ES-I3 (cell line): ENCODE measurements around the gene PC.

Experiments used
- H3K36me3 ChIP-seq: 2 replicates; pipeline ENCODE4 v1.6.1; 2013; ENCODE audit warnings: mild to moderate bottlenecking, low read length, control low read depth, moderate library complexity; ENCODE audit not compliant: insufficient read depth
- H3K4me1 ChIP-seq: 2 replicates; pipeline ENCODE4 v1.6.1; 2013; ENCODE audit warnings: mild to moderate bottlenecking, control low read depth, low read length; ENCODE audit not compliant: insufficient read depth
- H3K9ac ChIP-seq: 2 replicates; pipeline ENCODE4 v1.6.1; 2013; ENCODE audit warnings: low read depth, mild to moderate bottlenecking, low read length, moderate library complexity
- H3K9me3 ChIP-seq: 2 replicates; pipeline ENCODE4 v1.6.1; 2013; ENCODE audit warnings: mild to moderate bottlenecking, low read length, moderate library complexity; ENCODE audit not compliant: control insufficient read depth, insufficient read depth

The PC gene

GRCh38 chr11:66854231-66854661, 103.9 kb downstream of the PC start:
- no peaks in the 10 kb centered on the region for H3K36me3 ChIP-seq
- no peaks in the 10 kb centered on the region; the same call in 1 of the 2 replicates for H3K4me1 ChIP-seq
- H3K9ac ChIP-seq = no peak overlapping the region
- no peaks in the 10 kb centered on the region for H3K9me3 ChIP-seq

- Histone ChIP-seq H3K9me3 (no peaks in the 10 kb centered on the region), H3K9ac (no peak overlapping the region), H3K36me3 (no peaks in the 10 kb centered on the region), H3K4me1 (no peaks in the 10 kb centered on the region; the same call in 1 of the 2 replicates)
Measured at GRCh38 chr11:66853242-66854229, 104.6 kb downstream of the PC start.

- Histone ChIP-seq H3K9ac (no peak overlapping the region), H3K36me3 (no peaks in the 10 kb centered on the region; the same call in 1 of the 2 replicates), H3K9me3 (no peaks in the 10 kb centered on the region), H3K4me1 (no peaks in the 10 kb centered on the region; the same call in 1 of the 2 replicates)
Measured at GRCh38 chr11:66852466-66853241, 105.5 kb downstream of the PC start.

DNA sequence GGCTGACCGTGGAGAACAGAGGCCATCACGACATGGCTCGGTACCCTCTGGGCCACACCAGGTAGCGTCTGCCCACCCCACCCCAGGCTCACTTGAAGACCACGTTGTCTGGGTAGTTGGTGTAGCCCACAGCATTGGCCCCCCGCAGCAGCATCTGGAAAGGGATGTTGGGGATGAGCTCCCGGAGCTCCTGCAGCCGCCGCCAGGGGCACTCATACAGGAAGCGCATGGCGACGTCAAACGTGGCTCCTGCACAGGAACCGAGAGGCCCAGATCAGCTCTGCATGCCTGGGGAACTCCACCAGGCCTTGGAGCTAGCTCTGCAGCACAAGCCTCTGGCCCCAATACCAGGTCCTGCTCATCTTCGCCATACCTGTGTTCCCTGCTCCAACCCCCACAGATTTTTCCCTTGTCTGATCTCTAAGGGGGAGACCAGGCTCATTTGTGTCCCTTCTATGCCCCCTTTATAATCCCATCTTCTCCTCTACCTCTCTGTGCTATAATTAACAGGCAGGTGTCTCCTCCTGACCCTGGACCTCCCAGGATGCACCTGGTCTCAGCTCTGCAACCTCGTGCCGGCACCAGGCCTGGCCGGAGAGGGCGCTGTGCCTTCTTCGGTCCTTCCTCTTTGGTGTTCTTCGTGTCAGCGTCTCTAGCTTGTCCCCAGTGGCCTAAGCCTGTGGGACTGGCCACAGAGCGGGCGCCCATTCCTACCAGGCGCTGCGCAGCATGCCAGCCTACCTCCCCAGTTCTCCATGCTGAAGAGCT, 106.3 kb downstream of the PC start:
- Histone ChIP-seq H3K4me1 (no peaks in the 10 kb centered on the region; the same call in 1 of the 2 replicates), H3K36me3 (no peaks in the 10 kb centered on the region; the same call in 1 of the 2 replicates), H3K9me3 (no peaks in the 10 kb centered on the region), H3K9ac (no peak overlapping the region)

GRCh38 chr11:66851239-66851596, 107.0 kb downstream of the PC start:
- H3K9me3 ChIP-seq = no peaks in the 10 kb centered on the region

GRCh38 chr11:66850588-66851238, 107.5 kb downstream of the PC start:
- H3K9me3 ChIP-seq = no peaks in the 10 kb centered on the region
- H3K36me3 ChIP-seq = peaks cover 8% of the 10 kb centered on the region; the same call in 1 of the 2 replicates
- H3K4me1 ChIP-seq = no peaks in the 10 kb centered on the region; the same call in 1 of the 2 replicates
- H3K9ac ChIP-seq = no peak overlapping the region

More at GRCh38 chr11:66851239-66851596, 107.0 kb downstream of the PC start:
- H3K36me3 ChIP-seq = peaks cover 3% of the 10 kb centered on the region; the same call in 1 of the 2 replicates
- H3K4me1 ChIP-seq = no peaks in the 10 kb centered on the region; the same call in 1 of the 2 replicates
- H3K9ac ChIP-seq = no peak overlapping the region

GRCh38 chr11:66850235-66850587, 108.0 kb downstream of the PC start:
- H3K9me3 ChIP-seq = no peaks in the 10 kb centered on the region
- H3K4me1 ChIP-seq = no peaks in the 10 kb centered on the region
- peaks cover 10% of the 10 kb centered on the region; the same call in 1 of the 2 replicates for H3K36me3 ChIP-seq
- no peak overlapping the region for H3K9ac ChIP-seq

DNA sequence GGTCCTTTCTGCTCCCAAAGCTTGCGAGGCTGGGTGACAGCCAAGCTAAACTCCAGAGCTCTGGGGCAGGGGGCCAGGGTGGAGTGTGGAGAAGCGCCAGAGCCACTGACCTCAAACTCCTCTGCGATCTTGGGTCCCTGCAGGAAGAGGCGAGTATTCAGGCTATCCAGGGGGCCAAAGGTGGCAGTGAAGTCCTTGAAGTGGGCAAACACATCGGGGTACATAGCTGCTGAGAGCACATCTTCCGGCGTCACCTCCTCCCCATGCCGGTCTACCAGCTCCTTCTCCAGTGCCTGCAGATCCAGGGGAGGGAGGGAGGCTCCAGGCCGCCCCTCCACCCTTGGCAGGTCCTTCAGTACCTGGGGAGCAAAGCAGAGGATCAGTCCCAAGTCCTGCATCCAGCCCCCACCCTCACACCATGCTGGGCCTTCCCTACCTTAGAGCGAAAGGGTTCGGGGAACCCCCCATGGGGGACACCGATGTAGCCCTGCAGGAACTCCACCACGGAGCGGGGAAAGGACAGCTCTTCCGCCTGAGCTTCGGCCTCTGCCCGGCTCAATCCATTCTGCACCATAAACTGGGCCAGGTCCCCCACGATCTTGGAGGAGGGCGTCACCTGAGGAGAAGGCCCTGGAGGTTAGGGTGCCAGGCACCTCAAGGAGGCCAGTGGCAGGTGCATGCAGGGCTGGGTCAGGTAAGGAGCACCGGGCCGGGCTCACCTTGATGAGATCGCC, 108.5 kb downstream of the PC start:
- Histone ChIP-seq H3K36me3 (peaks cover 15% of the 10 kb centered on the region), H3K9ac (no peak overlapping the region), H3K9me3 (no peaks in the 10 kb centered on the region), H3K4me1 (no peaks in the 10 kb centered on the region)

- Histone ChIP-seq H3K4me1 (no peaks in the 10 kb centered on the region), H3K36me3 (peaks cover 15% of the 10 kb centered on the region), H3K9me3 (no peaks in the 10 kb centered on the region), H3K9ac (no peak overlapping the region)
Measured at GRCh38 chr11:66848671-66849500, 109.3 kb downstream of the PC start.

DNA sequence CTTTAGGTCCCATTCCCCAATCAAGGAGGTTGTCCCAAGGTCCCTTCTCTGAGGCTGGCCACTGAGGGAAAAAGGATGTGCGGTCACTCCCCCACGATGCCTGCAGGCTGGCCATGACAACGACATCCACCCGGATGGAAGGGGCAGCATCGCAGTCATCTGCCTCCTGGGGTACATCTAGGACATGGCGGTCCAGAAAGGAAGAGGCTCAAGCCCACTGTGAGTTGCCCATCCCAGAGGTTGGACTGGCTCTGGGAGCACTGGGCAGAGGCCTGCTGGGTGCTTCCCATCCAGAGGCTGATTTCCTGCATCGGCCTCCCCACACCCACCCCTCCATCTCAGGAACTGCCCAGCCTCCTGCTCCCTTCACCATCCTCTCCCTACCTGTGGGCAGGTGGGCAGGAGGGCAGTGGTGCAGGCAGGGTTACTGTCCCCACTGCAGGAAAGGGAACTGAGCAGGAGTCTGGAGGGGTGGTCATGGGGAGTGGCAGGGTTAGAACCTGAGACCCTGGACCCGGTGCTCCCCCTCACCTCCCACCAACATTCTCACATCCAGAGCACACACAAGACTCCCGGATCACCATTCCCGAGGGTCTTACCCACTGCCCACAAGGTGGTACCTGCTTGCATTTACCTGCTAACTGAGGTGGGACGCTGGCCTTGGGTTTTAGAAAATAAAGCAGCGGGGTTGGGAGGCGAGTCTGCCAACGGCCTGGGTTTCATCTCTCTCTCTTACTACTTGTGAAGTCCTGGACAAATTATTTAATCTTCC, 110.5 kb downstream of the PC start:
- Histone ChIP-seq H3K4me1 (no peaks in the 10 kb centered on the region), H3K9ac (no peak overlapping the region), H3K9me3 (no peaks in the 10 kb centered on the region), H3K36me3 (peaks cover 15% of the 10 kb centered on the region)

DNA sequence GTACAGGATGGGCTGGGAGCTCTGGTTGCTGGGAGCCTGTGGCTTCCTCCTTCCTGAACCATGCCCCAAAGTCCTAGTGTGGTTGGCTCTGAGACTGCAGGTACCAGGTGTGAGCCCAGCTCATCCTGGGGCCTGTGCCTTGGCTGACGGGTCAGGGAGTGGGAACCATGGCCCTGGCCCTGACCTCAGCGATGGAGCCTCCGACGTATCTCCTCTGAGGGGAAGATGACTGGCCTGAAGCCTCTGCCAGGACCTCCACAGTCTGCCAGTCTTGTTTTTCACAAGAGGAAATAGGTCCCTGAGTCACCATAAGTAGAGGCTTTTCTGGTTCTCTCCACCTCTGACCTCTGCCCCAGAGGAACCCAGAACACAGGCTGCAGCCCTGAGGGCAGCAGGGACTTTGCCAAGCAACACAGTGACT, 111.5 kb downstream of the PC start:
- no peak overlapping the region for H3K9ac ChIP-seq
- H3K36me3 ChIP-seq = peaks cover 15% of the 10 kb centered on the region
- no peaks in the 10 kb centered on the region for H3K9me3 ChIP-seq
- no peaks in the 10 kb centered on the region; the same call in 1 of the 2 replicates for H3K4me1 ChIP-seq

DNA sequence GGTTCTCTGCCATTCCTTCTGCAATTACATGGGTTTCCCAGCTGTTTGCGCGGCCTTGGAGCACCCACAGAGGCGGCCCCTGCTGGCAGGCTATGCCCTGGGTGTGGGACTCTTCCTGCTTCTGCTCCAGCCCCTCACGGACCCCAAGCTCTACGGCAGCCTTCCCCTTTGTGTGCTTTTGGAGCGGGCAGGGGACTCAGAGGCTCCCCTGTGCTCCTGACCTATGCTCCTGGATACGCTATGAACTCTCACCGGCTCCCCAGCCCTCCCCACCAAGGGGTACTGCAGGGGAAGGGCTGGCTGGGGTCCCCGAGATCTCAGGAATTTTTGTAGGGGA, 112.3 kb downstream of the PC start:
- no peak overlapping the region for H3K9ac ChIP-seq
- no peaks in the 10 kb centered on the region for H3K9me3 ChIP-seq
- no peaks in the 10 kb centered on the region; the same call in 1 of the 2 replicates for H3K4me1 ChIP-seq
- peaks cover 16% of the 10 kb centered on the region for H3K36me3 ChIP-seq
